GM10248 (cell line): ENCODE data around the gene RIN3.

Experiments used
- CTCF ChIA-PET: fragments of 300-600 bp; sonication (Branson Sonifier 250); formaldehyde crosslinking; extraction: SDS; loops from one replicate; lab custom pipeline; 2021; ENCODE audit warnings: antibody characterized with exemption; lab: Yijun Ruan, JAX
- POLR2A ChIA-PET: fragments of 350-650 bp; sonication (Branson Sonifier 250); formaldehyde crosslinking; extraction: SDS; loops from one replicate; lab custom pipeline; 2020; ENCODE audit warnings: antibody characterized with exemption; lab: Yijun Ruan, JAX
- DNase-seq: peaks from one replicate; pipeline ENCODE4 v3.0.0; 2012; ENCODE audit errors: extremely low spot score
- CTCF ChIP-seq: IDR thresholded peaks from 2 replicates; pipeline ENCODE4 v1.5.1; 2012; ENCODE audit warnings: mild to moderate bottlenecking, low read depth; ENCODE audit errors: extremely low read depth, missing control alignments, control extremely low read depth

Gene RIN3

GRCh38 chr14:92521058-92521415 lies 7.5 kb downstream of the RIN3 start:
- POLR2A ChIA-PET = no interaction called here
- CTCF ChIA-PET = no interaction called here
- no peak for DNase-seq

GRCh38 chr14:92523752-92524151 lies 10.2 kb downstream of the RIN3 start:
- POLR2A ChIA-PET = no interaction called here
- DNase-seq = no peak
- CTCF ChIA-PET = interaction anchor here (0.7 to 2.2 kb wide), 7 partner anchors 9 to 167 kb away, joined by 3 to 7 read pairs (median 4); no protein-coding TSS in a partner anchor
- no peak for TF ChIP-seq CTCF

More at GRCh38 chr14:92521058-92521415, 7.5 kb downstream of the RIN3 start:
- no peak for TF ChIP-seq CTCF

GRCh38 chr14:92524602-92525185 lies 11.1 kb downstream of the RIN3 start:
- POLR2A ChIA-PET = interaction anchor here (0.7 kb wide), 1 partner anchor 8 kb away, joined by 3 read pairs; no protein-coding TSS in a partner anchor
- CTCF ChIA-PET = interaction anchor here (1.1 to 2.2 kb wide), 5 partner anchors 8 to 166 kb away, joined by 3 to 7 read pairs (median 4); no protein-coding TSS in a partner anchor
- DNase-seq = no peak
- TF ChIP-seq CTCF = no peak

- no peak for TF ChIP-seq CTCF
- POLR2A ChIA-PET = interaction anchor here (0.7 kb wide), 1 partner anchor 9 kb away, joined by 3 read pairs; no protein-coding TSS in a partner anchor
- no peak for DNase-seq
- CTCF ChIA-PET = interaction anchor here (1.1 to 2.2 kb wide), 4 partner anchors 9 to 165 kb away, joined by 3 to 7 read pairs (median 4); no protein-coding TSS in a partner anchor
These were observed 11.9 kb downstream of the RIN3 start for GRCh38 chr14:92525322-92526095.

- ChIA-PET CTCF (no interaction called here), POLR2A (no interaction called here)
- no peak for TF ChIP-seq CTCF
- DNase-seq = no peak
These were observed 14.1 kb downstream of the RIN3 start for GRCh38 chr14:92527721-92528120.

GRCh38 chr14:92528486-92529100 lies 15.0 kb downstream of the RIN3 start:
- ChIA-PET CTCF (interaction anchor here (0.9 kb wide), 1 partner anchor 20 kb away, joined by 3 read pairs; no protein-coding TSS in a partner anchor), POLR2A (interaction anchor here (0.6 kb wide), 1 partner anchor 10 kb away, joined by 3 read pairs; no protein-coding TSS in a partner anchor)
- no peak for DNase-seq
- TF ChIP-seq CTCF = no peak
